B cell (primary cell): ENCODE data around the gene CBX4.

Experiments used
- CTCF ChIP-seq: fragments of 200-600 bp; IDR thresholded peaks from one replicate; pipeline ENCODE4 v1.8.0; 2022; ENCODE audit warnings: antibody characterized with exemption, mild to moderate bottlenecking
- EZH2 ChIP-seq: IDR thresholded peaks from 2 replicates; pipeline ENCODE4 v1.6.1; 2012; ENCODE audit warnings: borderline replicate concordance, low read depth, mild to moderate bottlenecking, moderate library complexity, low read length; ENCODE audit not compliant: insufficient read depth, poor library complexity, severe bottlenecking

GRCh38 chr17:79859676-79860615, 20.7 kb upstream of the CBX4 start:
- no peak for TF ChIP-seq CTCF
- TF ChIP-seq EZH2: no peak
